Kidney epithelial cell (primary cell): ENCODE data around the gene METTL25. TPM values are rescaled to one million over a fixed set of nuclear protein-coding genes. Genes with fewer than 3 reads are reported as not detected.
A peak's percentile ranks its signal among the peaks of the same experiment; 100 is the strongest.
"Not testable (repeated sequence)": the region's sequence is repeated elsewhere in the genome, so short reads cannot be mapped to it uniquely, and the experiment has no call there.

Experiments
- DNase-seq: peaks from one replicate; pipeline ENCODE4 v3.0.0-alpha.2; 2010; ENCODE audit warnings: low read depth
- H3K27me3 ChIP-seq: 2 replicates; pipeline ENCODE4 v1.6.0; 2011; ENCODE audit warnings: low read length; ENCODE audit not compliant: control insufficient read depth, insufficient read depth
- H3K36me3 ChIP-seq: 2 replicates; pipeline ENCODE4 v1.5.1; 2011; ENCODE audit warnings: low read length; ENCODE audit not compliant: control insufficient read depth, insufficient read depth
- H3K4me3 ChIP-seq: 2 replicates; pipeline ENCODE4 v1.5.1; 2011; ENCODE audit warnings: low read depth, mild to moderate bottlenecking, control low read depth, low read length
- total RNA-seq: library from RNA; depleted of rRNA; stranded (reverse); fragments of >200 nt; gene quantifications from 2 replicates; pipeline ENCODE4 v1.2.3, GENCODE V29; 2015
- TF ChIP-seq, protein P1 (sequence below): IDR thresholded peaks from 2 replicates; pipeline ENCODE4 v1.5.1; 2011; ENCODE audit warnings: mild to moderate bottlenecking, moderate library complexity, low read length, control low read depth, inconsistent platforms; ENCODE audit not compliant: insufficient read depth, poor library complexity, severe bottlenecking

METTL25 gene
- total RNA-seq, 1 donor from 2014 or later: 5.3 TPM

DNA sequence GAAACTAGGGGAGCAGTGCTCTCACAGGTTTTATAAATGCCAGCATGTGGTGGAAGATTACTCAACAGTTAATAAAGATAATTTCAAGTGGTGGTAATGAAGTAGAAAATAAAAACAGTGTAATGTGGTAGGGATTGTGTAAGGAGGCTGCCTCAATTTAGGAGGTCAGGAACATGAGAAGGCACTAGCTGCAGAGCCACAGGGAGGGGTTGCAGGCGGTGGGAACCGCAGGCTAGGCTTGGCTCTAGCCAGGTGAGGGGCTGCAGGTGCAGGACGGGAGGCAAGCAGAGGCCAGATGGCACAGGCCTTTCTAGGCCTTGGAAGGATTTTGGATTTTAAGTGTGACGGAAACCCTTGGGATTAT, 768 bp downstream of the METTL25 start:
- Histone ChIP-seq H3K27me3 (no peaks in the 10 kb centered on the region), H3K36me3 (no peaks in the 10 kb centered on the region), H3K4me3 (peak overlapping the region; percentile 79)
- TF ChIP-seq, protein P1, sequence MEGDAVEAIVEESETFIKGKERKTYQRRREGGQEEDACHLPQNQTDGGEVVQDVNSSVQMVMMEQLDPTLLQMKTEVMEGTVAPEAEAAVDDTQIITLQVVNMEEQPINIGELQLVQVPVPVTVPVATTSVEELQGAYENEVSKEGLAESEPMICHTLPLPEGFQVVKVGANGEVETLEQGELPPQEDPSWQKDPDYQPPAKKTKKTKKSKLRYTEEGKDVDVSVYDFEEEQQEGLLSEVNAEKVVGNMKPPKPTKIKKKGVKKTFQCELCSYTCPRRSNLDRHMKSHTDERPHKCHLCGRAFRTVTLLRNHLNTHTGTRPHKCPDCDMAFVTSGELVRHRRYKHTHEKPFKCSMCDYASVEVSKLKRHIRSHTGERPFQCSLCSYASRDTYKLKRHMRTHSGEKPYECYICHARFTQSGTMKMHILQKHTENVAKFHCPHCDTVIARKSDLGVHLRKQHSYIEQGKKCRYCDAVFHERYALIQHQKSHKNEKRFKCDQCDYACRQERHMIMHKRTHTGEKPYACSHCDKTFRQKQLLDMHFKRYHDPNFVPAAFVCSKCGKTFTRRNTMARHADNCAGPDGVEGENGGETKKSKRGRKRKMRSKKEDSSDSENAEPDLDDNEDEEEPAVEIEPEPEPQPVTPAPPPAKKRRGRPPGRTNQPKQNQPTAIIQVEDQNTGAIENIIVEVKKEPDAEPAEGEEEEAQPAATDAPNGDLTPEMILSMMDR: no peak
- no peak for DNase-seq

DNA sequence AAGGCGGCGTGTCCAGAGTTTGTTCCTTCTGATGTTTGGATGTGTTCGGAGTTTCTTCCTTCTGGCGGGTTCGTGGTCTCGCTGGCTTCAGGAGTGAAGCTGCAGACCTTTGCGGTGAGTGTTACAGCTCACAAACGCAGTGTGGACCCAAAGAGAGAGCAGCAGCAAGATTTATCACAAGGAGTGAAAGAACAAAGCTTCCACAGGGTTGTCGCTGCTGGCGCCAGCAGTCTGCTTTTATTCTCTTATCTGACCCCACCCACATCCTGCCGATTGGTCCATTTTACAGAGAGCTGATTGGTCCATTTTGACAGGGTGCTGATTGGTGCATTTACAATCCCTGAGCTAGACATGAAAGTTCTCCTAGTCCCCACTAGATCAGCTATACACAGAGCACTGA, 2.5 kb downstream of the METTL25 start:
- not testable (repeated sequence) for H3K4me3 ChIP-seq, DNase-seq, H3K36me3 ChIP-seq, H3K27me3 ChIP-seq

DNA sequence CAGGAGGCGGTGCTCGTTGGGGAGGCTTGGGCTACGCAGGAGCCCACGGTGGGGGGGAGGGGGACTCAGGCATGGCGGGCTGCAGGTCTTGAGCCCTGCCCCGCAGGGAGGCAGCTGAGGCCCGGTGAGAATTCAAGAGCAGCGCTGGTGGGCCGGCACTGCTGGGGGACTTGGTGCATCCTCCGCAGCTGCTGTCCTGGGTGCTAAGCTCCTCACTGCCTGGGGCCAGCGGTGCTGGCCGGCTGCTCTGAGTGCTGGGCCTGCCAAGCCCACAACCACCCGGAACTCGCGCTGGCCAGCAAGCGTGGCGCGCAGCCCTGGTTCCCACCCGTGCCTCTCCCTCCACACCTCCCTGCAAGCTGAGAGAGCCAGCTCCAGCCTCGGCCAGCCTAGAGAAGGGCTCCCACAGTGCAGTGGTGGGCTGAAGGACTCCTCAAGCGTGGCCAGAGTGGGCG, 3.2 kb downstream of the METTL25 start:
- Histone ChIP-seq H3K36me3 (no peaks in the 10 kb centered on the region), H3K4me3 (no peak overlapping the region), H3K27me3 (no peaks in the 10 kb centered on the region)
- no peak for DNase-seq
- TF ChIP-seq, protein P1: no peak

DNA sequence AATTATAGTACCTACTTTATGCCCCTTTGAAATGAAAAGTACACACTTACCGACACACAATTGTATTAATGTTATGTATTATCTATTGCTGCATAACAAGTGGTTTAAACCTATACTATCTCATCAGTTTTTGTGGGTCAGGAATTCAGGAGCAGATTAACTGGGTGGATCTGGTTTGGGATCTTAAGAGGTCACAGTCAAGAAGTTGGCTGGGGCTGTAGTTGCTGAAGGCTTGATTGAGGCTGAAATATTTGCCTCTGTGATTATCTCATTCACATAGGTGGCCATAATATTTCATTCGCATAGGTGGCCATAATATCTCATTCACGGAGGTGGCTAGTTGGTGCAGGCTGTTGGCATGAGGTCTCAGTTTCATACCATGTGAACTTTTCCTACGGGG, 5.7 kb downstream of the METTL25 start:
- no peaks in the 10 kb centered on the region for H3K27me3 ChIP-seq
- TF ChIP-seq, protein P1: no peak
- no peak overlapping the region for H3K4me3 ChIP-seq
- no peak for DNase-seq
- no peaks in the 10 kb centered on the region for H3K36me3 ChIP-seq

DNA sequence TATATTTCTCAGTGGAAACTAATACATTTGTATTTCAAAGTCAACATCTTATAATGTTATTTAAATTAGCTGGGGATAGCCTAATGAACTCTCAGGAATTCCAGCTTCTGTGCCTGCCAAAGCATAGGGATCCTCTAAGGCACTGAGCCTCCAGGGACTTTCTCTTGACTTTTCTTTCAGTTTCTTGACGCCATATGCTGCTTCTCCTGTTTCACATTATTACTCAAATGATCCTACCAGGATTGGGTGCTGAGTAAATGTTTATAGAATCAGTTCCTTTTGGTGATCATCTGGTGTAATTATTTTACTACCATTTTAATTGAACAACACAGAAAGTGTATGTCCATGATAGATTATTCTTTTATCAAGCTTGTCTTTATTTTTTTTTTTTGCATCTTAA, 7.9 kb downstream of the METTL25 start:
- Histone ChIP-seq H3K27me3 (no peaks in the 10 kb centered on the region), H3K36me3 (no peaks in the 10 kb centered on the region), H3K4me3 (no peak overlapping the region)
- no peak for DNase-seq
- TF ChIP-seq, protein P1: no peak

DNA sequence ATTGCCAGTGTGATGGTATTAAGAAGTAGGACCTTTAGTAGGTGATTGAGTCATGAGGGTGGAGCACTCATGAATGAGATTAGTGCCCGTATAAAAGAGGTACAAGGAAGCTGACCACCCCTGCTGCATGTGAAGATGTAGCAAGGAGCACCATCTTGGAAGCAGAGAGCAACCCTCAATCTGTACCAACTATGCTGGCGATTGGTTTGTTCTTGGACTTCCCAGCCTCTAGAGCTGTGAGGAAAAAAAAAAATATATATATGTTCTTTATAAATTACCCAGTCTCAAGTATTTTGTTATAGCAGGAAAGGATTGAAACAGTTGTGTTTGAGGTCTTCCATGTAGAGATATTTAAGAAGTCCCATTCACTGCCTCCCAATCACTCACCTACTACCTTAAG, 16.9 kb downstream of the METTL25 start:
- Histone ChIP-seq H3K4me3 (no peak overlapping the region), H3K27me3 (no peaks in the 10 kb centered on the region), H3K36me3 (no peaks in the 10 kb centered on the region)
- no peak for DNase-seq
- TF ChIP-seq, protein P1: no peak
